ENCODE data around the gene SLC35E1.

The SLC35E1 gene

DNA sequence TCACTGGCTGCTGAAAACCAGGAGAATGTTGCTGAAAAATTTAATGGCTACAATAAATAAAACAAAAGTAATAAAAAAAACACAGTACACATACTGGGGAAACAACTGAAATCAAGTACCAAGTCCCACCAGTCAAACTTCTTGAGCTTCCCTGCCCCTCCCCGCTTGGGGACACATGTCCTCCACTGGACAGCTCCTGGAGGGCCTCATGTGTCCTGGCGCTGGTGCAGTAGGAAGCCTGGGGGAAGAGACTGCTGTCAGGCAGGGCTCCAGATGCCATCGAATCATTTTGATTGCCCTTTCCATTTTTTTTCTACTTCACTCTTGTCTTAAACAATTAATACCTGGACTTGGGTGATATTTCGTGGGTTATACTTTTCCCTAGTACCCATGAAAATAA lies 26.6 kb upstream of the SLC35E1 start:
- no peak overlapping the region for H3K27ac ChIP-seq
- no peak for TF ChIP-seq ZFX (IDR thresholded peaks at IDR 0.05)
- TF ChIP-seq, protein P1, sequence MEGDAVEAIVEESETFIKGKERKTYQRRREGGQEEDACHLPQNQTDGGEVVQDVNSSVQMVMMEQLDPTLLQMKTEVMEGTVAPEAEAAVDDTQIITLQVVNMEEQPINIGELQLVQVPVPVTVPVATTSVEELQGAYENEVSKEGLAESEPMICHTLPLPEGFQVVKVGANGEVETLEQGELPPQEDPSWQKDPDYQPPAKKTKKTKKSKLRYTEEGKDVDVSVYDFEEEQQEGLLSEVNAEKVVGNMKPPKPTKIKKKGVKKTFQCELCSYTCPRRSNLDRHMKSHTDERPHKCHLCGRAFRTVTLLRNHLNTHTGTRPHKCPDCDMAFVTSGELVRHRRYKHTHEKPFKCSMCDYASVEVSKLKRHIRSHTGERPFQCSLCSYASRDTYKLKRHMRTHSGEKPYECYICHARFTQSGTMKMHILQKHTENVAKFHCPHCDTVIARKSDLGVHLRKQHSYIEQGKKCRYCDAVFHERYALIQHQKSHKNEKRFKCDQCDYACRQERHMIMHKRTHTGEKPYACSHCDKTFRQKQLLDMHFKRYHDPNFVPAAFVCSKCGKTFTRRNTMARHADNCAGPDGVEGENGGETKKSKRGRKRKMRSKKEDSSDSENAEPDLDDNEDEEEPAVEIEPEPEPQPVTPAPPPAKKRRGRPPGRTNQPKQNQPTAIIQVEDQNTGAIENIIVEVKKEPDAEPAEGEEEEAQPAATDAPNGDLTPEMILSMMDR (conservative IDR thresholded peaks at IDR 0.05), result no peak

DNA sequence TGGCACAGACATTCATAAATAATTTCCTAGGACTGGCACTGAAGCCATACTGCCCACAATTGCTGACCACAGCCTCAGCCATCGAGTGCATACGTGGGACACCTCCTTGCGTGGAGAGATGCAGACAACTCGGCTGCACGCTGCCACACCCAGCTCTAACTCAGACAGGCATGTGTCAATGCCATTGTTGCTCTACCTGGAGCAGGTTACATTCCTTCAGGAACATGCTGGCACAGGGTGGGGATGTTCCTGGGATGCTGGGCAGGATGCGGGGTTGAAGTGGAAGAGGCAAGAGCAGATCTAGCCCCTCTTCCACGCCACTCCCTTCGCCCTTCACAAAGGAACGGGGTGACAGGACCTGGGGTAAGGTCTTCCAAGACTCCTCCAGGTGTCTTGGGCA lies 24.2 kb upstream of the SLC35E1 start:
- H3K27ac ChIP-seq, result no peak overlapping the region
- TF ChIP-seq, protein P1 (conservative IDR thresholded peaks at IDR 0.05), result no peak
- TF ChIP-seq ZFX (IDR thresholded peaks at IDR 0.05), result no peak

DNA sequence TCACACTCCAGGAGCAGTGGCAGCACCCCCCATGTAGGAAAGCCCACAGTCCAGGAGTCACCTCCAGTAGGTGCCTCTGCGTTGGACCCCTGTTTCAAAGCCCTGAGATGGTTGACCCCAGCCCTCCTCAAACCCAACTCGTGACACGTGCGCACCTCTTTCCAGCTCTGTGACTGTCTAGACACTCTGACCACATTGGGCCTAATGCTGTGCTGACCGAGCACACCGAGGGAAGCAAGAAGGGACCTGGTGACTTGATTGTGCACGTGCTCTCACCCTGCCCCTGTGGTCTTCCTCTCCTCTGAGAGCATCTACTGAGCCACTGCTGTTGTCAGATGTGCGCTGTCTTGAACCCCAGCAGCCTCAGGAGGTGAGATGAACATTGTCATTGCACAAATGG lies 22.9 kb upstream of the SLC35E1 start:
- no peak overlapping the region for H3K27ac ChIP-seq
- TF ChIP-seq, protein P1 (conservative IDR thresholded peaks at IDR 0.05), result no peak
- TF ChIP-seq ZFX (IDR thresholded peaks at IDR 0.05), result no peak

DNA sequence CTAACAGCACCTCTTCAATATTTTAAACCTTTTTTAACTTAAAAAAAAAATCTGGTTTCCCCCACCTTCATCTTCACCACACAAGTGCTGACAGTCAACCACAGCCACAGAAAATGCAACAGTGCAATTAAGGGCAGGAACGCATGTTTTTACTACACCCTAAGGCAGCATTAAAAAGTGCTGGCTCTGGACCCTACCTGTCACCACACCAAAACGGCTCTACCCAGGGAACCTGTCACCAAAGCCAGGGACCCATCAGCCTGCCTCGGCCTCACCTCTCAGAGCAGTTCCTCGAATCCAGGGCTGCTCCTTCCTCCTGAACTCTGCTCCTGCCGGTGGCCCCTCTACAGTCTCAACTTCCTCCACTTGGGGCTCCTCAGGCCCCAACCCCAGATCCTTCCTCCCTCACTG lies 22.5 kb upstream of the SLC35E1 start:
- TF ChIP-seq, protein P1 (conservative IDR thresholded peaks at IDR 0.05), result no peak
- no peak for TF ChIP-seq ZFX (IDR thresholded peaks at IDR 0.05)
- no peak overlapping the region for H3K27ac ChIP-seq

DNA sequence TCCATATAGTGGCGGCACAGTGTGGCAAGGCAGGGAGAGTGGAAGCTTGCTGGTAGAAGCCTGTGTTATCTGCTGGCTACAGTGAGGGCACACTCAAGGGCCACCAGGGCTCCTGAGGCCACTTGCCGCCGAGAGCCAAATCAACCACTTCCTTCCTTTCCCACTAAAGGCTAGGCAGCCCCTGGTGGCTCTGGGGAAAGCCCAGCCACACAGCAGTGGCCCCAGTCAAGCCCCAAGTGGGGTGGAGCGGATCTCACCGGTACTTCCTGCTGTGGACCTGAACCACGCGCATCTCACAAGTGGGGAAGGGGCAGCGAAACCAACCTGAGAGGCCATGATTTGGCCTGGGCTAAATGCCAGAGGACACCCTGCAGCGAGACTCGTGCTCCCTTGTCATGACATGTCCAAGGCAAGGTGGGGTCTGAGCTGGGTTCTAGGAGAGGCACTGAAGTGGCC lies 21.9 kb upstream of the SLC35E1 start:
- no peak overlapping the region for H3K27ac ChIP-seq
- TF ChIP-seq ZFX (IDR thresholded peaks at IDR 0.05), result no peak
- TF ChIP-seq, protein P1 (conservative IDR thresholded peaks at IDR 0.05), result no peak

DNA sequence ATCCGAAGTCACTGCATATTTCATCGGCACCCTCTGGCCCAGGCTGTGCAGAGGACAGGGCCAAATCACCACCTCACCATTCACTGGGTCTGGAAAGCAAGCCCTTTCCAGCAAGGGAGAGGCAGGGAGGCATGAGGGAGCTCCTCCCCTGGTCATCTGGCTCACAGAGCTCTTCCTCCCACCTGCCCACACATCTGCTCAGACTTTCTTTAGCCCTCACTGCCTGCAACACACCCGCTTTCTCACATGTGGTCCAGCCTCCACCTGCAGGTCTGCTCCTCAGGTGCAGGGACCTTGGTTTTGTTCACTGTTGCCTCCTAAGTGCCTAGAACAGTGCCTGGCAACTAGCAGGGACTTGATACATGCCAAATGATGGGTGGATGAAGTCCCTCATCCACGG lies 21.0 kb upstream of the SLC35E1 start:
- no peak for TF ChIP-seq ZFX (IDR thresholded peaks at IDR 0.05)
- TF ChIP-seq, protein P1 (conservative IDR thresholded peaks at IDR 0.05), result no peak
- H3K27ac ChIP-seq, result no peak overlapping the region

DNA sequence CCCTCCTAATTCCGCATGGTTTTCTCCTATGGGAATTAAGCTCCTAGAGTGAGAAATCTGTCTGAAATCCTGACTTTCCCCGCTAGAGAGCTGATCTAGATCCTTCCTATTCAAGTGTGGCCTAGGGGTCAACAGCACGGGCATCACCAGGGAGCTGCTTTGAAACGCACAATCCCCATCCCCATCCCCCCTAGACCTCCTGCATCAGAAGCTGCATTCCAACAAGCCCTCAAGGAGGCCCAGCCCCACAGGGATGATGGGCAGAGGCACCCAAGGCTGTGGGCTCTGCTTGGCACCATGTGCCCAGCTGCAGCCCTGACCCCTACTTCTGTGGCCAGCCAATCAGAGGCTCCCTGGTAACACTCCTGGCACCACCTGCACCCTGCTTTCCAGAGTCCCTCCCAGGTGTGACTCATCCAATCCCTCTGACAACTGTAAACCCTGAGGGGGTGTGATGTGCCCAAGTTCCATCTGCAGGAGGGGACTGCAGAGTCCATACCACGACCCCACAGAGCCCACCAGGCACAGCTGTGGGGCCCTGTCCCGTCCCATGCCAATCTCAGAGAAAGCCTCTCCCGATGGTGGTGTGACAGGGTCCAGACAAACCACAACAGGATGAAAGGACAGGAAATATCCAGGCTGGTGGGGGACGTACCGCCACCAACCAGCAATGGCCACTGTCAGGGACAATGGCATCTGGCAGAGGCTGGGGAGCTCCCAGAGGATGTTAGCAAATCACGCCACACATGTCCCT lies 19.8 kb upstream of the SLC35E1 start:
- no peak overlapping the region for H3K27ac ChIP-seq
- TF ChIP-seq ZFX (IDR thresholded peaks at IDR 0.05), result no peak
- TF ChIP-seq, protein P1 (conservative IDR thresholded peaks at IDR 0.05), result no peak

Data from C4-2B (cell line).